Glutamatergic neuron (in vitro differentiated cells): ENCODE results near the gene EVX2. TPM values are rescaled to one million over a fixed set of nuclear protein-coding genes. Genes with fewer than 3 reads are reported as not detected.

Source experiments
- DNase-seq: peaks from one replicate; pipeline ENCODE4 v3.0.0; 2022
- H3K27ac Mint-ChIP-seq: one replicate; pipeline ENCODE4 v1.8.0; 2020; ENCODE audit warnings: mild to moderate bottlenecking, mixed read lengths, inconsistent platforms; ENCODE audit not compliant: unreplicated experiment
- H3K27me3 Mint-ChIP-seq: one replicate; pipeline ENCODE4 v1.8.0; 2020; ENCODE audit warnings: mild to moderate bottlenecking, moderate library complexity, mixed read lengths, inconsistent platforms; ENCODE audit not compliant: unreplicated experiment
- H3K36me3 Mint-ChIP-seq: one replicate; pipeline ENCODE4 v1.8.0; 2020; ENCODE audit warnings: mild to moderate bottlenecking, mixed read lengths, inconsistent platforms; ENCODE audit not compliant: unreplicated experiment
- H3K4me1 Mint-ChIP-seq: one replicate; pipeline ENCODE4 v1.8.0; 2020; ENCODE audit warnings: mild to moderate bottlenecking, low read depth, mixed read lengths, inconsistent platforms; ENCODE audit not compliant: unreplicated experiment
- H3K4me3 Mint-ChIP-seq: one replicate; pipeline ENCODE4 v1.8.0; 2020; ENCODE audit warnings: mild to moderate bottlenecking, mixed read lengths, inconsistent platforms; ENCODE audit not compliant: unreplicated experiment
- H3K9me3 Mint-ChIP-seq: one replicate; pipeline ENCODE4 v1.8.0; 2020; ENCODE audit warnings: mild to moderate bottlenecking, moderate library complexity, mixed read lengths, inconsistent platforms; ENCODE audit not compliant: unreplicated experiment
- CTCF ChIP-seq: fragments of 200-600 bp; sonication (generic); IDR thresholded peaks from one replicate; pipeline ENCODE4 v1.5.0; 2021; ENCODE audit not compliant: partially characterized antibody, unreplicated experiment
- total RNA-seq: library from RNA; stranded (reverse); fragmentation: NEBNext Ultra II Directional; extraction: Animal tissue kit (Norgen Biotek cat#: 25700); gene quantifications from one replicate; pipeline ENCODE4 v1.2.1, GENCODE V29; 2021; ENCODE audit not compliant: unreplicated experiment

Gene EVX2
- total RNA-seq, 1 donor from 2014 or later = 0.76 TPM

- H3K27ac Mint-ChIP-seq = peak overlapping the region; percentile 94
- no peak for TF ChIP-seq CTCF
Observed at GRCh38 chr2:176078541-176079284, 5.0 kb downstream of the EVX2 start.

GRCh38 chr2:176076796-176077195, 7.0 kb downstream of the EVX2 start:
- Mint-ChIP-seq H3K9me3 (peaks cover 24% of the 10 kb centered on the region), H3K27ac (no peak overlapping the region), H3K4me1 (peaks cover 20% of the 10 kb centered on the region), H3K36me3 (no peaks in the 10 kb centered on the region), H3K27me3 (peaks cover 28% of the 10 kb centered on the region), H3K4me3 (peak overlapping the region; percentile 75)
- DNase-seq = no peak
- no peak for TF ChIP-seq CTCF

More at GRCh38 chr2:176078541-176079284, 5.0 kb downstream of the EVX2 start:
- Mint-ChIP-seq H3K36me3 (no peaks in the 10 kb centered on the region), H3K27me3 (peaks cover 35% of the 10 kb centered on the region), H3K9me3 (peaks cover 26% of the 10 kb centered on the region), H3K4me1 (peaks cover 23% of the 10 kb centered on the region), H3K4me3 (peak overlapping the region; percentile 99)
- DNase-seq = no peak

- DNase-seq = no peak
- Mint-ChIP-seq H3K4me3 (peak overlapping the region; percentile 75), H3K27me3 (peaks cover 24% of the 10 kb centered on the region), H3K4me1 (peaks cover 15% of the 10 kb centered on the region), H3K27ac (no peak overlapping the region), H3K36me3 (no peaks in the 10 kb centered on the region), H3K9me3 (peaks cover 21% of the 10 kb centered on the region)
- TF ChIP-seq CTCF = no peak
Observed at GRCh38 chr2:176076063-176076462, 7.7 kb downstream of the EVX2 start.

GRCh38 chr2:176075481-176075880, 8.3 kb downstream of the EVX2 start:
- Mint-ChIP-seq H3K27ac (peak overlapping the region; percentile 71), H3K4me1 (peaks cover 14% of the 10 kb centered on the region), H3K9me3 (peaks cover 18% of the 10 kb centered on the region), H3K4me3 (peak overlapping the region; percentile 81), H3K36me3 (peaks cover 2% of the 10 kb centered on the region), H3K27me3 (peaks cover 23% of the 10 kb centered on the region)
- no peak for TF ChIP-seq CTCF
- no peak for DNase-seq

- Mint-ChIP-seq H3K4me3 (peak overlapping the region; percentile 81), H3K27me3 (peaks cover 27% of the 10 kb centered on the region), H3K27ac (no peak overlapping the region), H3K36me3 (peaks cover 7% of the 10 kb centered on the region), H3K4me1 (peaks cover 14% of the 10 kb centered on the region), H3K9me3 (peaks cover 18% of the 10 kb centered on the region)
- TF ChIP-seq CTCF = no peak
- no peak for DNase-seq
Observed at GRCh38 chr2:176074919-176075425, 8.8 kb downstream of the EVX2 start.
